ENCODE results near the gene EEA1. TPM values are rescaled to one million over a fixed set of nuclear protein-coding genes. Genes with fewer than 3 reads are reported as not detected.

EEA1 gene
- total and polyA plus RNA-seq, 4 experiments from 2014 or later, result 2.8 to 16.4 (median 16.1) TPM

GRCh38 chr12:92779902-92780301 is 149.2 kb downstream of the EEA1 start:
- Histone ChIP-seq H3K4me3 (ENCODE audit: low read length in 2 of 2) (no peak overlapping the region), H3K27me3 (ENCODE audit: insufficient read depth, low read length) (no peaks in the 10 kb centered on the region), H3K9me3 (ENCODE audit: control insufficient read depth in 1 of 2, low read length in 2 of 2) (no peaks in the 10 kb centered on the region), H3K4me1 (ENCODE audit: insufficient read depth, low read length) (no peaks in the 10 kb centered on the region), H3K36me3 (ENCODE audit: insufficient read depth, low read length) (peaks cover 12% of the 10 kb centered on the region), H3K27ac (ENCODE audit: low read depth, low read length) (no peak overlapping the region)
- POLR2A ChIA-PET (ENCODE audit: partially characterized antibody), result no interaction called here
- intact Hi-C loops (cut with micrococcal nuclease), result no loop called here
- Mint-ChIP-seq H3K4me3 (no peak overlapping the region), H3K4me1 (no peaks in the 10 kb centered on the region), H3K27ac (no peak overlapping the region), H3K27me3 (no peaks in the 10 kb centered on the region), H3K36me3 (peaks cover 35 to 41% of the 10 kb centered on the region in 2 donors), H3K9me3 (no peaks in the 10 kb centered on the region)
- CTCF ChIA-PET (ENCODE audit: partially characterized antibody), result no interaction called here
- DNase-seq, result no peak

DNA sequence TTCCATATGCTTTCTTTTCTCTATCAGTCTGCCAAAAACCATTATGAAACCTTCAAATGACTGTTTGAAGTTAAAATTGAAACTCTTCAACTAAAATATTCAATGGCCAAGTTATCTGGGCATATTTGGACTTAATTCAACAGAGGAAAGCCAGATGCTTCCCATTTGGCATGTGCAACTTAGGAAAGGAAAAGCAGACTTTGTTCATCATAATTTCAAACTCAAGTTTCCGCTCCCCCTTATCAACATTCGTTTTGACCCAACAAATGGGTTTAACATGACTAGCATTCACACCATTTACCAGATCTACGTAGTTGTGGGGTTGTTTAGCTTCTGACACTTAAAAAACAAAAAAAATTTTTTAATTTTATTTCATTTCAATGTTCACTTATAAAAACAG is 150.6 kb downstream of the EEA1 start:
- no peaks in the 10 kb centered on the region for H3K4me1 ChIP-seq (ENCODE audit: insufficient read depth, low read length)
- intact Hi-C loops (cut with micrococcal nuclease), result no loop called here
- H3K36me3 ChIP-seq (ENCODE audit: insufficient read depth, low read length), result peaks cover 12% of the 10 kb centered on the region
- Mint-ChIP-seq H3K27me3 (no peaks in the 10 kb centered on the region), H3K27ac (no peak overlapping the region), H3K9me3 (no peaks in the 10 kb centered on the region), H3K4me3 (no peak overlapping the region), H3K36me3 (peaks cover 40 to 42% of the 10 kb centered on the region in 2 donors), H3K4me1 (no peaks in the 10 kb centered on the region)
- POLR2A ChIA-PET (ENCODE audit: partially characterized antibody), result no interaction called here
- H3K4me3 ChIP-seq (ENCODE audit: low read length in 2 of 2), result no peak overlapping the region
- no peaks in the 10 kb centered on the region for H3K27me3 ChIP-seq (ENCODE audit: insufficient read depth, low read length)
- no peaks in the 10 kb centered on the region for H3K9me3 ChIP-seq (ENCODE audit: control insufficient read depth in 1 of 2, low read length in 2 of 2)
- DNase-seq, result no peak
- CTCF ChIA-PET (ENCODE audit: partially characterized antibody), result no interaction called here
- H3K27ac ChIP-seq (ENCODE audit: low read depth, low read length), result no peak overlapping the region

GRCh38 chr12:92775416-92775815 is 153.7 kb downstream of the EEA1 start:
- peaks cover 26 to 36% of the 10 kb centered on the region in 2 donors for H3K36me3 Mint-ChIP-seq
- Histone ChIP-seq H3K9me3 (ENCODE audit: control insufficient read depth in 1 of 2, low read length in 2 of 2) (no peaks in the 10 kb centered on the region), H3K27me3 (ENCODE audit: insufficient read depth, low read length) (no peaks in the 10 kb centered on the region), H3K36me3 (ENCODE audit: insufficient read depth, low read length) (peaks cover 12% of the 10 kb centered on the region), H3K27ac (ENCODE audit: low read depth, low read length) (no peak overlapping the region), H3K4me3 (ENCODE audit: low read length in 2 of 2) (no peak overlapping the region), H3K4me1 (ENCODE audit: insufficient read depth, low read length) (no peaks in the 10 kb centered on the region)
- no peak overlapping the region for H3K4me3 Mint-ChIP-seq
- POLR2A ChIA-PET (ENCODE audit: partially characterized antibody), result no interaction called here
- intact Hi-C loops (cut with micrococcal nuclease), result no loop called here
- no peaks in the 10 kb centered on the region for H3K9me3 Mint-ChIP-seq
- H3K27me3 Mint-ChIP-seq, result no peaks in the 10 kb centered on the region
- no peak overlapping the region for H3K27ac Mint-ChIP-seq
- H3K4me1 Mint-ChIP-seq, result peaks cover 0 to 4% (median 0%) of the 10 kb centered on the region in 4 donors
- CTCF ChIA-PET (ENCODE audit: partially characterized antibody), result interaction anchor here (1.2 kb wide), 1 partner anchor 8 kb away, joined by 3 read pairs; no protein-coding TSS in a partner anchor
- DNase-seq, result no peak

DNA sequence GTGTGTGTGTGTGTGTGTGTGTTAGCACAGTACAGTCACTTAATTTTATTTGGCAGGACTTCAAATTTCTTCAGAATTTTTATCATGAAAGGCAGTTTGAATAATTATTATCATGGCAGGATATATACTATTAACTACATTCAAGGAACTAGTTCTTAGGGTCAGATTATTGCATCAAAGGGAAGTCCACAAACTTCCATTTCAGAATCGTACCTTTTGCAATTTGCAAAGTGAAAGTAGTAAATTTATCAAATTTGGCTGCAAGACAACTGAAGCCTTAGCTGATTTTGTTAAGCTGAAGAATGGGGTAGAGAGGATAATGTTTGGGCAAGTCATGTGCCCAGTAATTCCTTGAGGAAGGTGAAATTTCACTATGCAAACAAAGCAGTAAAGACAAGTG is 158.1 kb downstream of the EEA1 start:
- ChIA-PET CTCF (ENCODE audit: partially characterized antibody) (no interaction called here), POLR2A (ENCODE audit: partially characterized antibody) (no interaction called here)
- Histone ChIP-seq H3K27me3 (ENCODE audit: insufficient read depth, low read length) (no peaks in the 10 kb centered on the region), H3K9me3 (ENCODE audit: control insufficient read depth in 1 of 2, low read length in 2 of 2) (no peaks in the 10 kb centered on the region), H3K27ac (ENCODE audit: low read depth, low read length) (no peak overlapping the region), H3K36me3 (ENCODE audit: insufficient read depth, low read length) (no peaks in the 10 kb centered on the region), H3K4me1 (ENCODE audit: insufficient read depth, low read length) (peaks cover 7% of the 10 kb centered on the region), H3K4me3 (ENCODE audit: low read length in 2 of 2) (no peak overlapping the region)
- no peak for DNase-seq
- Mint-ChIP-seq H3K36me3 (peaks cover 3 to 8% of the 10 kb centered on the region in 2 donors), H3K4me1 (peaks cover 5 to 12% (median 7%) of the 10 kb centered on the region in 4 donors), H3K9me3 (no peaks in the 10 kb centered on the region), H3K27me3 (no peaks in the 10 kb centered on the region), H3K4me3 (no peak overlapping the region), H3K27ac (peak overlapping the region in 1 of 7 donors; percentile 11)
- intact Hi-C loops (cut with micrococcal nuclease), result no loop called here

GRCh38 chr12:92769124-92769901 is 159.8 kb downstream of the EEA1 start:
- DNase-seq, result no peak
- no peak overlapping the region for H3K27ac Mint-ChIP-seq

DNA sequence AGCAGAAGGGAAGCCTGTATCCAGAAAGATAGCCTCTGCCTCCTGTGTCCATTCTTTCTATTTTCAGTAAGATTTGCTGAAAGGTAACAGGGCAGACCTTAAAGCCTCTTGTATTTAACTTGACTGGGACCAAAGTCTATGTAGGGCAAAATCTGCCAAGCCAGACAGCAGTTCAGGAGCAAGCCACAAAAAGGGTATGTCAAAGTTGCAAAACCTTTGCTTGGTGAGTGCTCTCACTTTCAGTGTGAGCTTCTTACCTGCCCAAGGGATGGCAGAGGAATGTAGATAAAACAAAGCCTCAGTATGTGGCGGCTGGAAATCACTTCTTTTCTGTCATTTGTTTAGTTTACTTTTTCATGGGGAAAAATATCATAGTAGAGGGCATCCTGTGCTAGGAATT is 163.2 kb downstream of the EEA1 start:
- no peak overlapping the region for H3K4me3 ChIP-seq (ENCODE audit: low read length in 2 of 2)
- Mint-ChIP-seq H3K4me1 (peaks cover 5 to 9% (median 7%) of the 10 kb centered on the region in 4 donors), H3K27ac (no peak overlapping the region), H3K9me3 (no peaks in the 10 kb centered on the region), H3K4me3 (no peak overlapping the region), H3K27me3 (peaks cover 5 to 6% of the 10 kb centered on the region in 2 donors), H3K36me3 (no peaks in the 10 kb centered on the region)
- intact Hi-C loops (cut with micrococcal nuclease), result no loop called here
- ChIA-PET CTCF (ENCODE audit: partially characterized antibody) (no interaction called here), POLR2A (ENCODE audit: partially characterized antibody) (no interaction called here)
- no peaks in the 10 kb centered on the region for H3K36me3 ChIP-seq (ENCODE audit: insufficient read depth, low read length)
- no peak for DNase-seq
- no peak overlapping the region for H3K27ac ChIP-seq (ENCODE audit: low read depth, low read length)
- no peaks in the 10 kb centered on the region for H3K27me3 ChIP-seq (ENCODE audit: insufficient read depth, low read length)
- no peaks in the 10 kb centered on the region for H3K9me3 ChIP-seq (ENCODE audit: control insufficient read depth in 1 of 2, low read length in 2 of 2)
- H3K4me1 ChIP-seq (ENCODE audit: insufficient read depth, low read length), result peaks cover 7% of the 10 kb centered on the region

More at GRCh38 chr12:92769124-92769901, 159.8 kb downstream of the EEA1 start:
- Histone ChIP-seq H3K9me3 (ENCODE audit: control insufficient read depth in 1 of 2, low read length in 2 of 2) (no peaks in the 10 kb centered on the region), H3K4me3 (ENCODE audit: low read length in 2 of 2) (no peak overlapping the region), H3K4me1 (ENCODE audit: insufficient read depth, low read length) (peaks cover 7% of the 10 kb centered on the region), H3K36me3 (ENCODE audit: insufficient read depth, low read length) (no peaks in the 10 kb centered on the region), H3K27ac (ENCODE audit: low read depth, low read length) (no peak overlapping the region), H3K27me3 (ENCODE audit: insufficient read depth, low read length) (no peaks in the 10 kb centered on the region)
- H3K4me3 Mint-ChIP-seq, result no peak overlapping the region
- H3K4me1 Mint-ChIP-seq, result peaks cover 5 to 12% (median 7%) of the 10 kb centered on the region in 4 donors
- no peaks in the 10 kb centered on the region for H3K9me3 Mint-ChIP-seq
- POLR2A ChIA-PET (ENCODE audit: partially characterized antibody), result no interaction called here
- H3K36me3 Mint-ChIP-seq, result peaks cover 0 to 3% of the 10 kb centered on the region in 2 donors
- CTCF ChIA-PET (ENCODE audit: partially characterized antibody), result interaction anchor here (1.4 kb wide), 1 partner anchor 1306 kb away, joined by 3 read pairs; no protein-coding TSS in a partner anchor
- H3K27me3 Mint-ChIP-seq, result no peaks in the 10 kb centered on the region
- intact Hi-C loops (cut with micrococcal nuclease), result no loop called here

DNA sequence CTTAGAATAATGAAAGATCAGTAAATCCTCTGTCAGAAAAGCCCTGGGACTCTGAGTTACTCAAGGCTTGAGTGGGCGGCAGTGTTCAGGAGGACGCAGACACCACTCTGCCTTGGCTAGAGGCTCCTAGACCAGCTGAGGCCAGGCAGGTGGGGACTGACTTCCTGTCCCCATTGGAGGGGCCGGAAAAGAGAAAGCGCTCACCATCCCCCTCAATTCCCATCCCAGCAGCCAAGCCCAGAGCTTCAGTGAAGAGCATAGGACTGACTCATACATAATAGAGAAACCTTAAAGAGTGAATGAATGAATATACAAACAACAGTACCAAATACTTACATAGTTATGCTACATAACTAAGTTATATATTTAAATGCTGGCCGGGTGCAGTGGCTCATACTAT is 164.3 kb downstream of the EEA1 start:
- Mint-ChIP-seq H3K36me3 (no peaks in the 10 kb centered on the region), H3K27ac (no peak overlapping the region), H3K4me3 (no peak overlapping the region), H3K4me1 (peaks cover 5 to 8% (median 7%) of the 10 kb centered on the region in 4 donors), H3K9me3 (no peaks in the 10 kb centered on the region), H3K27me3 (peaks cover 5 to 6% of the 10 kb centered on the region in 2 donors)
- Histone ChIP-seq H3K36me3 (ENCODE audit: insufficient read depth, low read length) (no peaks in the 10 kb centered on the region), H3K9me3 (ENCODE audit: control insufficient read depth in 1 of 2, low read length in 2 of 2) (no peaks in the 10 kb centered on the region), H3K4me1 (ENCODE audit: insufficient read depth, low read length) (peaks cover 7% of the 10 kb centered on the region), H3K4me3 (ENCODE audit: low read length in 2 of 2) (no peak overlapping the region), H3K27ac (ENCODE audit: low read depth, low read length) (no peak overlapping the region), H3K27me3 (ENCODE audit: insufficient read depth, low read length) (no peaks in the 10 kb centered on the region)
- ChIA-PET POLR2A (ENCODE audit: partially characterized antibody) (no interaction called here), CTCF (ENCODE audit: partially characterized antibody) (interaction anchor here (0.7 kb wide), 1 partner anchor 70 kb away, joined by 3 read pairs; no protein-coding TSS in a partner anchor)
- intact Hi-C loops (cut with micrococcal nuclease), result no loop called here
- no peak for DNase-seq

All from CD4-positive, alpha-beta memory T cell (primary cell).